Measurements from ENCODE around the gene ST6GAL1.

The ST6GAL1 gene

DNA sequence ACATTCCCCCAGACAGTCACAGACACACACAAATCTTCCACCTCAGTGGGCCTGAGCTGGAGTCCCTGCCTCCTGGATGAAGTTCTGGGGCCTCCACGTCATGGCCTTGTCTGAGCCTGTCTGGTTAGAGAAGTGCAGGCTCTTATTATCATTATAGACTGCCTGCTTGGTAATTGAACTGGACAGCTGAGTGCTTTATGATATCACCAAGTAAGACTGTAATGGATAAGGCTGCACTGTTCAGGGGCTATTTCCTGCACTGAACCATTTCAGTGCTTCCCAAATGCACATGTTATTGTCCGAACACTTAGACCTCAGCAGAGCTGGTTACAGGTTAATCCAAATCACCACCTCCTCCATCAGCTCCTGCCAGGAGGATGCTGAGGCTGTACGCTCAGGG is 8.7 kb upstream of the ST6GAL1 start:
- H3K4me3 ChIP-seq (ENCODE audit: low read length) = no peak overlapping the region
- no peaks in the 10 kb centered on the region for H3K4me1 ChIP-seq (ENCODE audit: control insufficient read depth, insufficient read depth, low read length)
- H3K27ac ChIP-seq (ENCODE audit: low read depth, low read length) = no peak overlapping the region
- no peaks in the 10 kb centered on the region for H3K27me3 ChIP-seq (ENCODE audit: control insufficient read depth, insufficient read depth, low read length)
- H3K9ac ChIP-seq (ENCODE audit: low read length) = no peak overlapping the region
- H3K36me3 ChIP-seq (ENCODE audit: control insufficient read depth, insufficient read depth, low read length) = no peaks in the 10 kb centered on the region

DNA sequence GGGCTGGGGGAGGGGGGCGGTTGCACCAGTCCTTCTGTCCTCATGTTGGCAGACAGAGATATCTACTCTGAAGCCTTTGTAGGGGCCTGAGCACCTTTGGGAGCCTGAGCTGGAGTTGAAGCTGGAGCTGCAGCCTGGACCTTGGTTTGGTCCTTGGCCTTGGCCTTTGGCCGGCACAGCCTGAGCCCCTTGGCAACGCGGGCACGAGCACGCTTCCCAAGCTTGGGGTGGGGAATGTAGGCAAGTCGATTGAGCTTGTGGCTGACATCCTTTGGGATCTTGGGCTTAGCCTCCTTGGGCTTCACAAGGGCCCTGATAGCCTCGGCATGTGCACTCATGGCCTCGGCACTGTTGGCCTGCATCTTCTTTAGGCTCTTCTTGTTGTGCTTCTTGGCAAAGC is 8.1 kb upstream of the ST6GAL1 start:
- Histone ChIP-seq H3K9ac (ENCODE audit: low read length) (no peak overlapping the region), H3K36me3 (ENCODE audit: control insufficient read depth, insufficient read depth, low read length) (no peaks in the 10 kb centered on the region), H3K4me3 (ENCODE audit: low read length) (no peak overlapping the region), H3K27me3 (ENCODE audit: control insufficient read depth, insufficient read depth, low read length) (no peaks in the 10 kb centered on the region), H3K4me1 (ENCODE audit: control insufficient read depth, insufficient read depth, low read length) (no peaks in the 10 kb centered on the region), H3K27ac (ENCODE audit: low read depth, low read length) (no peak overlapping the region)

DNA sequence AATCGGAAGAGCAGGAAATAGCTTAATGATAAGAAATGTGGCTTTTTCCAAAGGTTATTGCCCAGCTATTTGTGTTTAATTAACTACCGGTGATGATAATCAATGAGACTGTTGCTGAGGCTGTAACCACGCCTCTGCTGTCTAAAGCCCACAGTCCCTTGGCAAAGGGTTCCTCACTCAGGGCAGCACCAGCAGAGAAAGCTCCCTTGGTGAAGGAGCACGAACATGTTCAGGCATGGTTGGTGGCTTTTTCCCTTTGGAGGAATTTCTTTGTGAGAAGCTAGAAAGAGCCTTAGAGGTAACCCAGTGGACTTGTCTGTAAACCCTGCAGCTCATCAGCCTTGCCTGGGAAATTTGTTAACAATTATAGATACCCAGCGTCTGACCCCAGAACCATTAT is 7.5 kb upstream of the ST6GAL1 start:
- Histone ChIP-seq H3K4me1 (ENCODE audit: control insufficient read depth, insufficient read depth, low read length) (no peaks in the 10 kb centered on the region), H3K27me3 (ENCODE audit: control insufficient read depth, insufficient read depth, low read length) (no peaks in the 10 kb centered on the region), H3K4me3 (ENCODE audit: low read length) (no peak overlapping the region), H3K9ac (ENCODE audit: low read length) (no peak overlapping the region), H3K27ac (ENCODE audit: low read depth, low read length) (no peak overlapping the region), H3K36me3 (ENCODE audit: control insufficient read depth, insufficient read depth, low read length) (no peaks in the 10 kb centered on the region)

DNA sequence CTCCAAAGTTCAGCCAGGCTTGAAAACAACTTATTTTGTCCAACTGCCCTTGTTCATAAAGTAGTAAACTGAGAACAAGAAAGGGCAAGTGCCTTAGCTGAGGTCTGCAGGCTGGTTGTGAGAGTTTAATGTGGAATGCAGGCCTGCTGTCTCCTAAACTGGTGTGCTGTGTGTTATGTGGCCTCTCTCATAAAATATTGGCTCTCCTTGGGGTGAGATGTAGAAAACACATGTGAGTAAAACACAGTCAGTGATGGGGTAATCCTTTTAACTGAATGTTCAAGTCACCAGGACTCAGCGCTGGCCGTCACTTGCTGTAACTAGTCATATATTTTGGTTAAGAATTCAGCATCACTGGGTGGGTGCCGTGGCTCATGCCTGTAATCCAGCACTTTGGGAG is 7.1 kb upstream of the ST6GAL1 start:
- Histone ChIP-seq H3K4me1 (ENCODE audit: control insufficient read depth, insufficient read depth, low read length) (no peaks in the 10 kb centered on the region), H3K27me3 (ENCODE audit: control insufficient read depth, insufficient read depth, low read length) (no peaks in the 10 kb centered on the region), H3K4me3 (ENCODE audit: low read length) (no peak overlapping the region), H3K36me3 (ENCODE audit: control insufficient read depth, insufficient read depth, low read length) (no peaks in the 10 kb centered on the region), H3K9ac (ENCODE audit: low read length) (no peak overlapping the region), H3K27ac (ENCODE audit: low read depth, low read length) (no peak overlapping the region)

DNA sequence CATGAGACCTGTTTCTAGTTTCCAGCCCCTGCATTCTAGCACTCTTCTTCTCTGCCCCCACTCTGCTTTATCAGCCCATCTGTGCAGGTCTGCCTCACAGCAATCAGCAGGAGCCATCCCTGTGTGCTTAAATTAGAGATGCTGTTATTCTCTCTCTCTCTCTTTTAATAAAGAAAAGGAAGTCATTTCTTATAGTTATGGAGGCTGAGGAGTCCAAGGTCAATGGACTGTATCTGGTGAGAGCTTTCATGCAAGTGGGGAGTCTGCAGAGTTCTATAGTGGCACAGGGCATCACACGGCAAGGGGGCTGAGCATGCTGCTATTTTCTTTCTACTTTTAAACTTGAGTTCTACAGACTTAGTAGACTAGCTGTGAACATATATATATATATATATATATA is 4.5 kb upstream of the ST6GAL1 start:
- Histone ChIP-seq H3K27ac (ENCODE audit: low read depth, low read length) (no peak overlapping the region), H3K27me3 (ENCODE audit: control insufficient read depth, insufficient read depth, low read length) (no peaks in the 10 kb centered on the region), H3K36me3 (ENCODE audit: control insufficient read depth, insufficient read depth, low read length) (no peaks in the 10 kb centered on the region)

DNA sequence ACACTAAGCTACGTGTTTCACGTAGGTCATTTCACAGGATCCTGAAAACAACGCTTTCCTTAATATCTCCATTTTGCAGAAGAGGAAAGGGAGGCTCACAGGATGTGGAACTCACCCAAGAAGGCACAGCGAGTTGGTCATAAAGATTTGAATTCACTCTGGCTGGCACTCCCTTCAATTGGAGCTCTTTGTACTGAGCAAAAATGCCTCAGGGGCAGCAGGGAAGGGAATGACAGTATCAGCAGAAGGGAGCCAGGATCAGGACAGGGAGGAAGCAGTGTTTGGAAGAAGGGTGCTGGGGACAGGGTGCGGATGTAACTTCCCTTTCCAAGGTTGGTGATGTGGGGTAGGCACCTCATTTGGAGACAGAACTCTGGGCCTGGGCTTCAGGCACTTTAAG is 1.1 kb upstream of the ST6GAL1 start:
- H3K4me3 ChIP-seq (ENCODE audit: low read length) = no peak overlapping the region
- no peaks in the 10 kb centered on the region for H3K27me3 ChIP-seq (ENCODE audit: control insufficient read depth, insufficient read depth, low read length)
- no peaks in the 10 kb centered on the region for H3K36me3 ChIP-seq (ENCODE audit: control insufficient read depth, insufficient read depth, low read length)
- no peak overlapping the region for H3K9ac ChIP-seq (ENCODE audit: low read length)
- H3K27ac ChIP-seq (ENCODE audit: low read depth, low read length) = no peak overlapping the region
- no peaks in the 10 kb centered on the region for H3K4me1 ChIP-seq (ENCODE audit: control insufficient read depth, insufficient read depth, low read length)

More for the DNA sequence above, 4.5 kb upstream of the ST6GAL1 start:
- Histone ChIP-seq H3K9ac (ENCODE audit: low read length) (no peak overlapping the region), H3K4me1 (ENCODE audit: control insufficient read depth, insufficient read depth, low read length) (no peaks in the 10 kb centered on the region), H3K4me3 (ENCODE audit: low read length) (no peak overlapping the region)

DNA sequence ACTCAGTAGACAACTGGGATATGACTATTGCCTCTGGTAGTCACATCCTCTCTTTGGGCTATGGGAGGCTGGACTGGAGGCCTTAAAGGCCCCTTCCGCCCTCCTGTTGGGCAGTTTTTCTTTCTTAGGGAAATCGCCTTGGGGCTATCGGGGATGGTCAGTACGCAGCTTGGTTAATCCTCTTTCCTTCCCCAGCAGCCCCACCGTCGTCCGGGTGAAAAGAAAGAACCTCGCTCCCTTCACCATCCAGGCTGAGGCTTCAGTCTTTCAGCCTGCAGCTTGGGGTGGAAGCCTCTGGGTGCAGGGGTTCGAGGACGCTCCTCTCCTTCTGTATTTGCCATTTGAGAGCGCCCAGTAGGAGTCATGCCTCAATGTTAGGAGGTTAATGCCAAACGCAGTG is 641 bp upstream of the ST6GAL1 start:
- Histone ChIP-seq H3K4me3 (ENCODE audit: low read length) (peak overlapping the region; percentile 54), H3K36me3 (ENCODE audit: control insufficient read depth, insufficient read depth, low read length) (no peaks in the 10 kb centered on the region), H3K27ac (ENCODE audit: low read depth, low read length) (no peak overlapping the region), H3K27me3 (ENCODE audit: control insufficient read depth, insufficient read depth, low read length) (no peaks in the 10 kb centered on the region), H3K4me1 (ENCODE audit: control insufficient read depth, insufficient read depth, low read length) (no peaks in the 10 kb centered on the region), H3K9ac (ENCODE audit: low read length) (no peak overlapping the region)

DNA sequence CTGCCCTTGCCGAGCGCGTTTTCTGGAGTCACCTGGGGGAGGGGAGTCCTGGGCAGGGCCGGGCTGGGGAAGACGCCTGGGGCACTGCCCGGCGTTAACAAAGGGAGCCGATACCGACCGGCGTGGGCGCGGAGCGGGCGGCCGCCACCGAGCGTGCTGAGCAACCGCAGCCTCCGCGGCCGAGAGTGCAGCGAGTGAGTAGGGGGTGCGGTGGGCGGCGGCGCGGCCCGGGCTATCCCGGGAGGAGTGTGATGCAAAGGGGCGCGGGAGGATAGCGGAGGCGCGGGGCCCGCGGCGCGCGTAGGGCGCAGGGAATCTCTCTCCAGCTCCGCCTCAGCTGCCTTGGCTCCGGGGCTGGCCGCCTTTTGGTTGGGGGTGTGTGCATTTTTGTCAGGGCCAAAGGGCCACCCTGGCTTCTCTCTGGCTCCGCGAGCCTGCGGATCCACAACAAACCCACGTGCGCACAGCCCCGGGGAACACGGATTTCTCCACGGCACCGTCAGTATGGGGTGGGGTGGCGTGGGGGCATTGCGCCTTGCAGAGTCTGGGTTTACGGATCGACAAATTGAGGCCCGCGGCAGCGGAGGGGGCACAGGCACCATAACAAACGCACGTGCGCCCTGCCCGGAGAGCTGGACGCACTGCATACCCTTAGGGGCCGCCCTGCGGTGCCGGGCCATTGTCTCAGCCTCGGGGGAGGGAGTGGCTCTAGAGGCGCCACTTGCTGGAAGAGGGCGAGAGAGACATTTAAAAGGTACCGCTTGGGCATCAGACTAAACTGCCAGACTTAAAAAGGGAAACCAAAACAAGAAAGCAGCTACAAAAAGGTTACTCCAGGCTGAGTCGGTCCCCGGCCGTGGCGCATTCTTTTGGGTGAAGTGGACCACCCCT is 560 bp downstream of the ST6GAL1 start:
- no peak overlapping the region for H3K27ac ChIP-seq (ENCODE audit: low read depth, low read length)
- no peaks in the 10 kb centered on the region for H3K36me3 ChIP-seq (ENCODE audit: control insufficient read depth, insufficient read depth, low read length)
- H3K27me3 ChIP-seq (ENCODE audit: control insufficient read depth, insufficient read depth, low read length) = no peaks in the 10 kb centered on the region
- no peak overlapping the region for H3K9ac ChIP-seq (ENCODE audit: low read length)
- no peaks in the 10 kb centered on the region for H3K4me1 ChIP-seq (ENCODE audit: control insufficient read depth, insufficient read depth, low read length)
- peak overlapping the region; percentile 54 for H3K4me3 ChIP-seq (ENCODE audit: low read length)

DNA sequence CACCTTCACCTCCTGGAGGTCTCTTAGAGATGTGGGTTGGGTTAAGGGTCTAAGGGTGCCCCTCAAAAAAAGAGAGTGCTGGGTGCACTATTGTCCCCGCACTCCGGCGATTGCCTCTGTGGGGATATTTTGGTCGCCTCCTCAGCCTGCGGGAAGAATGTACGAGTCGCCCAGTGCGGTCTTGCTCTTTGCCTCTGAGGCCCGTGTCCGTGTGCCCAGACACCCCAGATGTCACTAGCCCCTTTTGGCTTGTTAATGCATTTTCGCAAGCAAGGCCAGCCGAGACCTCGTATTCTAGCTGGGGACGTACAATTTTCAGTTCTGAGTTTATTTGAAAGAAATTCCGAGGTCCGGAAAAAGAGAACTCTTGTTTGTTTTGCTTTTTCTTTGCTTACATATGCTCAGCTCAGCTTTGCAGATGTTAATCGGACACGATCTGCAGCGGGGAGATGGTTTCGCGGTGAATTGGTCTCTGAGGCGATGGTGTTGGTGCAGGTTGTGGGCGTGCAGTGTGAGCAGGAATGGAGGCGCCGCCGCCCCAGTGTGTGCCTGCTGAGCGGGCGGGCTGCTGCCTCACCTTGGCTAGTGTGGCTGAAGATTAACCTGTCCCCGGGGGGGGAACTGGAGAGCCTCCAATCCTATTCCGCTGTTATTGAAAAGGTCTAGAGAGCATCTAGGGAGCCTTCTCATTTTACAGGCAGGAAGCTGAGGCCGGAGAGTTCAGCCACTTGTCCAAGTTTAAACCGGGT is 1.4 kb downstream of the ST6GAL1 start:
- Histone ChIP-seq H3K27ac (ENCODE audit: low read depth, low read length) (peak overlapping the region; percentile 10), H3K36me3 (ENCODE audit: control insufficient read depth, insufficient read depth, low read length) (no peaks in the 10 kb centered on the region), H3K4me3 (ENCODE audit: low read length) (peak overlapping the region; percentile 54), H3K4me1 (ENCODE audit: control insufficient read depth, insufficient read depth, low read length) (no peaks in the 10 kb centered on the region), H3K27me3 (ENCODE audit: control insufficient read depth, insufficient read depth, low read length) (no peaks in the 10 kb centered on the region), H3K9ac (ENCODE audit: low read length) (peak overlapping the region; percentile 26)

DNA sequence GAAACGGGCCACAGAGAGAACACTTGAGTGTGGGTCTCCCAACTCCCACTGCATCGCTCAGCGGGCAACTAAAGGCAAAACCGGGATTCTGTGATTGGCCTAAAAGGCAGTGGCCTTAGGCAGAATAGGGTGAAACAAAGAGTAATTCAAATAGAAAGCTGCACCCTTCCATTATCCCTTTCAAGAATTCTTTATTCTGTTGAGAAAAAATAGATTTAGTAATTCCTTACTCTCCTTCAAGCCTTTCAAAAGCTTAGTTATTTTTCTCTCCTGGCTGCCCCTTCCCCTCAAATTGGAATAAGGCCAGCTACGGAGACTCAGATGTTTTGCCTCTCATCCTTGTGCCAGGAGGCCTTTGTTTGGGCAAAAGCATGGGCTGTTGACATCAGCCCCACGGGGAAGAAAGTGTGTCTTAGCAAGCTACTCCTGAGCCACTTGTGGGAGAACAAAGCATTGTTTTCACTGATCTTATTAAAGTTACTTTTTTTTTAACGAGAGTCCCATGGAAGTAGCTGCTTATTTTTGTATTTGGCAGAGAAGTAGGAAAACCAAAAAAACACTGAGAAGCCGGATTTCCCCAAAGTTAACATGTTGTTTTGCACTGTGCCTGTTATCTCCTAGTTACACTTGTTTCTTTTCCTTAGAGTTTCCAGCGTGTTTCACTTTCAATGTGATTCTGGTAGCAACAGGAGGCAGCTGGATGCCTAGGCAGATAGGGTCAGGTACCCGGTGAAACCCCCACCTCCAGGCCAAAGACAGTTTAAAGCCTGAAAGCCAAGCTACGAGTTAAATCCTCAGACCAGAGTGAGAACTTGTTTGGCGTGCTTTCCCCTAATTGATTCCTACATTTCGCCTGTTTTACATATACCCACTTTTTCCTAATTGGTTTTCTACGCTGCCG is 2.2 kb downstream of the ST6GAL1 start:
- Histone ChIP-seq H3K36me3 (ENCODE audit: control insufficient read depth, insufficient read depth, low read length) (no peaks in the 10 kb centered on the region), H3K4me3 (ENCODE audit: low read length) (peak overlapping the region; percentile 54), H3K27me3 (ENCODE audit: control insufficient read depth, insufficient read depth, low read length) (no peaks in the 10 kb centered on the region), H3K9ac (ENCODE audit: low read length) (peak overlapping the region; percentile 26), H3K27ac (ENCODE audit: low read depth, low read length) (no peak overlapping the region), H3K4me1 (ENCODE audit: control insufficient read depth, insufficient read depth, low read length) (no peaks in the 10 kb centered on the region)

DNA sequence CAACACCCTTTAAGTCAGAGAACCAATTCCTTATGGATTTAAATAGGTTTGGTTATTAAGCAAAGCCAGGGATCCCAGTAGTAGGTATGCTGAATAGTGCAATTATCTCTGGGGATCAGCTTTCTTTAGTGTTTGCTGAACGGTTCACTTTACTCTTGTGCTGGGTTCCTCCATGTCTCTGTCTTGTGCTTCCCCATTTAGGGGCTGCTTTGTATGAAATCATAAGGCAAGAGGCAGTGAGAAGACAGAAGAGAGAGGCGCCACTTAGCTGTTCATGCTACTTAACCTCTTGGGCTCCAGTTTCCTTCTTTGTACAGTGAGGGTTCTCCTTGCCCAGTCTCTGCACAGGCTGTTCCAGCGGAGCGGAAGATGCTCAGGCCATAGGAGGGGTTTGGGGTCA is 3.5 kb downstream of the ST6GAL1 start:
- no peaks in the 10 kb centered on the region for H3K36me3 ChIP-seq (ENCODE audit: control insufficient read depth, insufficient read depth, low read length)
- H3K27ac ChIP-seq (ENCODE audit: low read depth, low read length) = no peak overlapping the region
- no peaks in the 10 kb centered on the region for H3K27me3 ChIP-seq (ENCODE audit: control insufficient read depth, insufficient read depth, low read length)
- H3K4me1 ChIP-seq (ENCODE audit: control insufficient read depth, insufficient read depth, low read length) = no peaks in the 10 kb centered on the region
- no peak overlapping the region for H3K4me3 ChIP-seq (ENCODE audit: low read length)
- no peak overlapping the region for H3K9ac ChIP-seq (ENCODE audit: low read length)

DNA sequence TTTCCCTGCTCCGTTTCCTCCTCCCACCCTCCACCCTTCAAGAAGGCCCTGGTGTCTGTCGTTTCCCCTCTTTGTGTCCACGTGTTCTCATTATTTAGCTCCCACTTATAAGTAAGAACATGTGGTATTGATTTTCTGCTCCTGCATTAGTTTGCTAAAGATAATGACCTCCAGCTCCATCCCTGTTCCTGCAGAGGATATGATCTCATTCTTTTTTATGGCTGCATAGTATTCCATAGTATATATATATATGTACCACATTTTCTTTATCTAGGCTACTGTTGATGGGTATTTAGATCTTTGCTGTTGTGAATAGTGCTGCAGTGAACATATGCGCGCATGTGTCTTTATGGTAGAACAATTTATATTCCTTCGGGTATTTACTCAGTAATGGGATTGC is 4.8 kb downstream of the ST6GAL1 start:
- Histone ChIP-seq H3K27ac (ENCODE audit: low read depth, low read length) (no peak overlapping the region), H3K4me1 (ENCODE audit: control insufficient read depth, insufficient read depth, low read length) (no peaks in the 10 kb centered on the region), H3K27me3 (ENCODE audit: control insufficient read depth, insufficient read depth, low read length) (no peaks in the 10 kb centered on the region), H3K4me3 (ENCODE audit: low read length) (no peak overlapping the region), H3K9ac (ENCODE audit: low read length) (no peak overlapping the region), H3K36me3 (ENCODE audit: control insufficient read depth, insufficient read depth, low read length) (no peaks in the 10 kb centered on the region)
